Heart right ventricle (tissue), 16 donors: Measurements from ENCODE around the gene SETD1A. TPM values are rescaled to one million over a fixed set of nuclear protein-coding genes. Genes with fewer than 3 reads are reported as not detected.

Experiments used
- ATAC-seq, 8 donors: fragments of 200-7000 bp; cut with Tn5 transposase; one replicate each; pipeline ENCODE4 v1.9.1; 2020; ENCODE audit warnings: mild to moderate bottlenecking in 8 of 8, moderate library complexity in 8 of 8, moderate number of reproducible peaks in 1 of 8
- DNase-seq, 2 donors: peaks; one replicate each; pipeline ENCODE4 v3.0.0-alpha.2; 2020
- H3K27ac ChIP-seq, 10 donors: fragments of 200-600 bp; sonication (generic) in 2 of 10; one replicate each; pipeline versions ENCODE4 v1.5.0 to v1.8.0; 2020 to 2022; ENCODE audit warnings: mild to moderate bottlenecking in 3 of 10
- H3K27me3 ChIP-seq, 7 donors: fragments of 200-600 bp; one replicate each; pipeline ENCODE4 v1.8.0; 2021 to 2022; ENCODE audit warnings: mild to moderate bottlenecking in 2 of 7
- H3K36me3 ChIP-seq, 9 donors: fragments of 200-600 bp; sonication (generic) in 1 of 9; one replicate each; pipeline versions ENCODE4 v1.5.0 to v1.8.0; 2020 to 2022; ENCODE audit warnings: mild to moderate bottlenecking in 2 of 9
- H3K4me1 ChIP-seq, 9 donors: fragments of 200-600 bp; sonication (generic) in 1 of 9; one replicate each; pipeline versions ENCODE4 v1.5.0 to v1.8.0; 2020 to 2022; ENCODE audit warnings: mild to moderate bottlenecking in 4 of 9
- H3K4me3 ChIP-seq, 10 donors: fragments of 200-600 bp; sonication (generic) in 2 of 10; one replicate each; pipeline versions ENCODE4 v1.5.0 to v1.8.0; 2020 to 2022; ENCODE audit warnings: mild to moderate bottlenecking in 7 of 10, moderate library complexity in 2 of 10
- H3K9me3 ChIP-seq, 11 donors: fragments of 200-600 bp in 10 of 11; sonication (generic) in 2 of 11; one replicate each; pipeline versions ENCODE4 v1.5.0 to v1.8.0; 2013 to 2022; ENCODE audit warnings: mild to moderate bottlenecking in 2 of 11, control low read depth in 1 of 11, moderate library complexity in 1 of 11
- CTCF ChIP-seq, 9 donors: fragments of 200-600 bp; sonication (generic) in 2 of 9; IDR thresholded peaks; one replicate each; pipeline versions ENCODE4 v1.5.0 to v1.8.0; 2021 to 2022; ENCODE audit warnings: antibody characterized with exemption in 9 of 9, mild to moderate bottlenecking in 5 of 9, moderate library complexity in 1 of 9
- WGBS, 2 donors: extraction: QIAGEN DNeasy Blood & Tissue Kit; methylation state at CpG; one replicate each; pipeline ENCODE4 v1.1.7; 2013; ENCODE audit warnings: inconsistent platforms in 1 of 2; 5-methylcytosine and 5-hydroxymethylcytosine counted together
- intact Hi-C, 10 donors: fragments of 100-400 bp; cut with DNase I; formaldehyde crosslinking; loops; one replicate each; pipeline versions ENCODE4 v1.11.1 to v1.14.2; 2022
- polyA plus RNA-seq, 2 donors: library from polyadenylated mRNA; stranded (reverse); fragments of 200-250 nt; gene quantifications; one replicate each; pipeline ENCODE4 v1.2.3, GENCODE V29; 2013
- total RNA-seq, 10 donors: library from RNA; stranded (reverse); fragmentation: NEBNext Ultra II Directional in 3 of 10; extraction: Animal tissue kit (Norgen Biotek cat#: 25700) in 3 of 10; gene quantifications; one replicate each; pipeline versions ENCODE4 v1.2.1 to v1.2.4, GENCODE V29; 2021 to 2023
- donor health status: Arrhythmogenic right ventricular cardiomyopathy.
- donor health status: ischemic (EF 13 %, LVEDD 7.1; RV severe dilation, severe dysfunction).
- donor health status: healthy with polysubstance abuse.
- donor health status: DM: no; HTN: yes; CAD: no.
- donor health status: DM: no; HTN: no; CAD: no.
- donor health status: ischemic (EF 25% LVEDD 6.9; RV normal size, moderate dysfunction).
- donor health status: ischemic (EF 25% LVEDD 5.7; RV mildly dilated, moderate dysfunction).
- donor health status: healthy.
- donor health status: DM: yes; HTN: yes; CAD: no.
- donor health status: Ischemic cardiomyopathy.
- donor health status: ischemic (EF 35%, LVEDD 5.7; RV mildly dilated, moderate dysfunction).
- donor health status: nonischemic (EF 11% LVEDD 7.7; RV severe dilation, severe dysfunction).
- donor health status: DM: yes; HTN: yes; CAD: no.
- donor health status: PGD.
- donor health status: ischemic (EF 29% LVEDD 5.4; RV normal size, mild dysfunction).
- donor health status: nonischemic (EF 23%, LVEDD 6.1; RV moderate dilation, normal function).

SETD1A gene
- total and polyA plus RNA-seq, 12 donors = 5.8 to 11.4 (median 9.2) TPM

DNA sequence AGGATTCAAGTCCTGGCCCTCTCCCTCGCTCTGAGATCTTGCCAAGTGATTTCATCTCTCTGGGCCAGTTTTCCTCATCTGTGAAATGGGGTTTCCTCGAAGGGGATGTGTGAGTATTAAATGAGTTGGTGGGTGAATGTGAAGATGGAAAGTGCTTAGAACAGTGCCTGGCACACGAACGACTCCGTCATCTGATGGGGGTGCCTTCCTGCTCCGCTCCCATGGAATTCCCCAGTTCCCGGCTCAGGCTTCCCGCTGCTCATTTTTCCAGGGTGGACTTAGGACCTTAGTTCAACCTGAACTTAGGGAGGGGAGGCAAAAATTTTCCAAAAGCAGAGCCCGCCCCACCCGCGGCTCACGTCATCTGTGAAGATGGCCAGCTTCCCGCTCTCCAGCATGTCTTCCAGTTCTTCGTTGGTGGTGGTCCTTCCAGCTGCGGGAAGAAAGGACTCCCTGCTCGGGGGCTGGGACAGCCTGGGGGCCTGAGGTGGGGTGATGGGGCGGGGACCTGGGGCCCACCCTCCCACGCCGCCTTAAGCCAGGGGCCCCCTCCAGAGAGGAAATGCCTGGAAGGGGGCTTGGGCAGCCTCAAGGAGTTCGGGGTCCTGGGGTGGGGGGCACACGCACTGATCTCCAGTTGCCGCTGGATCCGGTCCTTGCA, 38.9 kb downstream of the SETD1A start:
- H3K27me3 ChIP-seq = no peaks in the 10 kb centered on the region
- no peaks in the 10 kb centered on the region for H3K9me3 ChIP-seq
- H3K27ac ChIP-seq = peak overlapping the region in 9 of 10 donors; percentile 1 to 88 (median 55)
- intact Hi-C loops = loop anchor here in 3 of 10 donors (5.0 to 10.0 kb wide), 3 partner anchors 76 to 446 kb away; partner anchors contain the start of genes ZNF646 (in 1 of the 3), ZNF668 (in 1 of the 3) and ZNF843 (in 1 of the 3)
- no peak for DNase-seq
- no peak for TF ChIP-seq CTCF (IDR thresholded peaks at IDR 0.05)
- 26 to 30% methylated on average over 21 to 23 of the region's 23 CpGs for WGBS, 2 donors
- peak in 7 of 8 donors; percentile 6 to 66 (median 22) for ATAC-seq
- peaks cover 4 to 28% (median 16%) of the 10 kb centered on the region in 9 donors for H3K4me1 ChIP-seq
- peak overlapping the region; percentile 38 to 64 (median 60) for H3K4me3 ChIP-seq
- no peaks in the 10 kb centered on the region for H3K36me3 ChIP-seq

DNA sequence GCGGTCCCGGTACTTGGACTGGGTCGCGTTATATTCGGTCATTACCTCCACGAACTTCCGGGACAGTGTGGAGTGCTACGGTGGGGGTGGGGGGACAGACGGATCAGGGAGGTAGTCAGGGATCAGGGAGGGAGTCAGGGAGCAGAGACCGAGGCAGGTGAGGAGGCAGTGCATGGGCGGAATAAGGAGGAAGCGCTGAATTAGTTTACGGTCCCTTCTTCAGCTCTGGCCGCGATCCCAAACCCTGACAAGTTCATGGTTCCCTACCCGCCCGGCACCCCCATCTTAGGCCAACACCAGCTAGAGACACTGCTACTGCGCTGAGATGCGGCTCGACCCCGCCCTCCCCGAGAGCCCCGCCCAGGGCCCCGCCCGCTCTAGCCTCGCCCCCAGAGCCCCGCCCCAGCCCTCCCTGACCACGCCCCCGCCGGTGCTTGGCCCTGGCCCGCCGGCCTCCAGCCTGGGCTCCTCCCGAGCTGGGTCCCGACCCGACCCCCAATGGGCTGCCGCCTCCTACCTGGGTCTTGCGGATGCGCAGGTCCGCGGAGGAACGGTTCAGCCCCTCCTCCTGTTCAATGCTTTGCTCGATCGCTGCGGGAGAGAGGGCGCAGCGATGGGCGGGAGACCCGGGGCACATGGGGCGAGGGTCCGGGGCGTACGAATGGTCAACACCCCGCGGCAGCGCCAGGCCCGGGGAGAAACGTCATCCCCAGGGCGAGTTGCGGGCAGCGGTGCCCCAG, 39.6 kb downstream of the SETD1A start:
- intact Hi-C loops = loop anchor here in 3 of 10 donors (1.0 to 10.0 kb wide), 4 partner anchors 36 to 445 kb away; partner anchors contain the start of genes STX4 (in 1 of the 3), ZNF646 (in 1 of the 3), ZNF668 (in 1 of the 3) and ZNF843 (in 1 of the 3)
- Histone ChIP-seq H3K36me3 (no peaks in the 10 kb centered on the region), H3K27me3 (no peaks in the 10 kb centered on the region), H3K4me3 (peak overlapping the region; percentile 38 to 64 (median 60)), H3K9me3 (no peaks in the 10 kb centered on the region), H3K4me1 (peaks cover 4 to 33% (median 16%) of the 10 kb centered on the region in 9 donors), H3K27ac (peak overlapping the region in 9 of 10 donors; percentile 39 to 88 (median 55))
- TF ChIP-seq CTCF (IDR thresholded peaks at IDR 0.05) = no peak
- DNase-seq (peak; percentile 74 to 90), ATAC-seq (peak; percentile 93 to 95 (median 94))
- 3% methylated on average over 52 to 60 of the region's 60 CpGs for WGBS, 2 donors

DNA sequence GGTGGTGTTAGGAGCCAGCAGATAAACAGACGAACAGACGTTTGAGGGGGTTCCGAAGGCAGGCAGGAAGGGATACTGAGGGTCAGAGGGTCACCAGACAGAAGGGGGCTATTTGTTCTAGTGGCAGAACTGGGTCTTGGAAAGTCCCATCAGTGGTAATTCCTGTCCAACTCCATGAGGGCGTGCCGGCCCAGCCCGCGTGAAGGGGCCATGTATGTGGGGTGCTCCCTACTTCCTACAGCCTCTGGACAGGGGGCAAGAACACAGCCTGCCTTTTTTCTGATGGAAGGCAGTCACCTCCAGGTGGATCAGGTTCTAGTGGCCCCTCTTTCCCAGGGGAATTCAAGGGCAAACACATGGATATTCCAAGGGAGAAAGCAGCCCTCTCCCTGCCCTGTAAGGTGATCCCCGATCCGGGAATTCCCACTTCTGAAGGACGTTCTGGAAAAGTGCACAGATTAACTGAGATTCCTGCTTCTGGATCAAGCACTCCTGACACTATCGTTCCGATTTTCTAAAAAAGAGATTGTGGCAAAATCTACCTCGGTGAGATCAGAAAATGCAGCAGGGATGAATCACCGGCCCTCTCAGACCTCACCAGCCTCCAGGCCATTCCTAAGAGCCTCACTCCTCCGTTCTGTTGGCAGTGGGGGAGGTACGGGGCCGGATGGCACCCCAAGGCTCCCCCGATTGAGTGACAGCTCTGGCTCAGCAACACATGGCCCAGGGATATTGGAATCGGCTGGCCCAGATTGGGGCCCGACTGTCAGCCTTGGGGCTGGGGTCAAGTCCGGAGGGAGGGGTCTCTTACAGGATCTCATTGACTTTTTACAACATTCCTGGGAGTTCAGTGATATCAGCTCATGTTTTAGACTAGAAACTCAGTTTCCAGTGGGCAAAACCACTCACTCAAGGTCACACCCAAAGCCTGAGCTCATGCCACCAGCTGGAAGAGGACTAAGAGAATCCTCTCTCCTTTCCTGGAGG, 40.5 kb downstream of the SETD1A start:
- WGBS, 2 donors = 67 to 69% methylated on average over 21 of the region's 21 CpGs
- Histone ChIP-seq H3K27me3 (no peaks in the 10 kb centered on the region), H3K36me3 (no peaks in the 10 kb centered on the region), H3K4me3 (peak overlapping the region; percentile 38 to 64 (median 60)), H3K9me3 (no peaks in the 10 kb centered on the region), H3K4me1 (peaks cover 4 to 35% (median 16%) of the 10 kb centered on the region in 9 donors), H3K27ac (peak overlapping the region in 7 of 10 donors; percentile 52 to 88 (median 57))
- DNase-seq = no peak
- intact Hi-C loops = loop anchor here in 3 of 10 donors (1.0 to 10.0 kb wide), 4 partner anchors 35 to 444 kb away; partner anchors contain the start of genes STX4 (in 1 of the 3), ZNF646 (in 1 of the 3), ZNF668 (in 1 of the 3) and ZNF843 (in 1 of the 3)
- no peak for TF ChIP-seq CTCF (IDR thresholded peaks at IDR 0.05)
- ATAC-seq = peak in 5 of 8 donors; percentile 1 to 12 (median 3)
